ENCODE measurements around the gene INSM2. TPM values are rescaled to one million over a fixed set of nuclear protein-coding genes. Genes with fewer than 3 reads are reported as not detected.

INSM2 gene, protein sequence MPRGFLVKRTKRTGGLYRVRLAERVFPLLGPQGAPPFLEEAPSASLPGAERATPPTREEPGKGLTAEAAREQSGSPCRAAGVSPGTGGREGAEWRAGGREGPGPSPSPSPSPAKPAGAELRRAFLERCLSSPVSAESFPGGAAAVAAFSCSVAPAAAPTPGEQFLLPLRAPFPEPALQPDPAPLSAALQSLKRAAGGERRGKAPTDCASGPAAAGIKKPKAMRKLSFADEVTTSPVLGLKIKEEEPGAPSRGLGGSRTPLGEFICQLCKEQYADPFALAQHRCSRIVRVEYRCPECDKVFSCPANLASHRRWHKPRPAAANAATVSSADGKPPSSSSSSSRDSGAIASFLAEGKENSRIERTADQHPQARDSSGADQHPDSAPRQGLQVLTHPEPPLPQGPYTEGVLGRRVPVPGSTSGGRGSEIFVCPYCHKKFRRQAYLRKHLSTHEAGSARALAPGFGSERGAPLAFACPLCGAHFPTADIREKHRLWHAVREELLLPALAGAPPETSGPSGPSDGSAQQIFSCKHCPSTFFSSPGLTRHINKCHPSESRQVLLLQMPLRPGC
- 0.17 TPM in 1 of 2 replicates, not detected in the other for total RNA-seq (2014; rRNA removed; shearing (Covaris generic))

DNA sequence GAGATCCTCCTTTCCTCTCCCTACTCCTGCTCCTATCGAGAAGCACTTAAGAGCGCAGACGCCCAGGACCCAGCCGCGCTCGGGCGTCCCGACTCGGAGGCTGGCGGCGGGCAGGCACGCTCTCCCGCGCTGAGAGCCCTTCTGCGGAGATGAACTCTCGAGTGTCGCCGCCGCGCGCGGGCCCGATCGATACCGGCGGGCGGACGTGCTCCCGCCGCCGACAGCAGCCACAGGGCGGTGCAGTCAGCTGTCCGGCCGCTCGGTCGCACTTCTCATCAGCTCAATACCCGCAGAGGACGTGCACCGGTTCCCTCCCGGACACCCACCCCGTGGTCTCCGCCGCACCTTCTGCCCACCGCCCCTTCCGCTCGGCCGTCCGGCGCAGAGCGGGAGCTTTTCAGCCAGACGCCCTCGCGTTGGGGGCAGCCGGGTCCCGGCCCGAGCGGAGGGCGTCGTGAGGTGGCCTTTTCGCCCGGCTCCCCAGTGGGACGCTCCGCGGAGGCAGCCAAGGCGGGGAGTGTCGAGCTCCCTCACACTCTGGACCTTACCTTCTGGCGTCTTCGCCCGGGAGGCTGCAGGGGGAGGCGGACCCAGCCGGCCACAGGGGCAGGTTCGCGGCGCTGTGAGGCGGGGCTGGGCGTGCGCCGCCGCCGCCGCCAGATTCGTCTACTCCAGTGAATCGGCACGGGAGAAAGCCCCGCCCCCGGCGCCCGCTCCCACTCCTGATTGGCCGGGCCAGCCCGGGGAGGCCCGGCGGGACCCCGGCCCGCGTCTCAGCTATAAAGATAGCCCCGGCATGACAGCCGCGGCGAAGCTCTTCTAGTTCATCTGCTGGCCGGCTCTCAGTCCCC is at the start of gene INSM2:
Gene INSM2, plus strand, starts transcription at position 808 of the 851 bp plus-strand sequence. CDS start 89 bp downstream, outside the sequence.
- peak; percentile 90 for DNase-seq (ENCODE audit: low read depth)

DNA sequence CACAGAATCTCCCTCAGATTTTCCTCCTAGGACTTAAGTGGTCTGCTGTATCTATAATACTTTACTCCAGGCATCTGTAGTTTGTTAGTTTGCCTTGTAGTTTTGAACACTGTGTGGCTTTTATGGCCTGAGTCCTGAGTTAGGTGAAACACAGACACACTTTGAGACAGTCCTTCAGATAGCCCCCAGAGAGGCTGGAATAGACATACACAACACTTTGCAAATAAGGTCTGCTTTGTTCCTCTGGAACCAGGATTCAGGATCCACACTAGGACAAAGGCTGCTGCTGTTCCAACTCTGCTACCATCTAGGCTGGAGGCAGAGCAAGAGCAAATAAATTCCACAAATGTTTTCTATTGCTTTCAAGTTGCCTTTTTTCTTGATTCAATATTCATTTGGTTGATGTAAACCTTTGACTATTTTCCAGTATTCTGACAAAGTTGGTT is 41.4 kb upstream of the INSM2 start:
- DNase-seq (ENCODE audit: low read depth) = no peak

DNA sequence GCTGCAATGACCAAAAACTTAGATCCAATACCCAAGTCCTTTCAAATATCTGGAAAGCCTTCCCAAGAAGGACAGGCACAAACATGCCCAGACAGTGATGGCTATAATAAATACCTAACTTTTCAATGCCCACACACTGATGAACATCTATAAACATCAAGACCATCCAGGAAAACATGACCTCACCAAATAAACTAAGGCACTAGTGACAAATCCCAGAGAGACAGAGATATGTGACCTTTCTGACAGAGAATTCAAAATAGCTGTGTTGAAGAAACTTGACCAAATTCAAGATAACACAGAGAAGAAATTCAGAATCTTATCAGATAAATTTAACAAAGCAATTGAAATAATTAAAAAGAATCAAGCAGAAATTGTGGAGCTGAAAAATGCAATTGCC is 38.7 kb upstream of the INSM2 start:
- no peak for DNase-seq (ENCODE audit: low read depth)

DNA sequence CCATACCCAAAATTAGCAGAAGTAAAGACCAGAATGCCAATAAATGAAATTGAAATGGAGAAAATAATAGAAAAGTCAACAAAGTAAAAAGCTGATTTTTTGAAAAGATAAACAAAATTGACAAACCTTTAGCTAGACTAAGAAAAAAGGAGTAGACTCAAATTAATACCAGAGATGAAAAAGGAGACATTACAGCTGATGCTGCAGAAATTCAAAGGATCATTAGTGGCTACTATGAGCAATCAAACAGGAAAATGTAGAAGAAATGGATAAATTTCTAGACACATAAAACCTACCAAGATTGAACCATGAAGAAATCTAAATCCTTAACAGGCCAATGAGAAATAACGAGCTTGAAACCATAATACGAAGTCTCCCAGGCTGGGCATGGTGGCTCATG is 34.8 kb upstream of the INSM2 start:
- no peak for DNase-seq (ENCODE audit: low read depth)

DNA sequence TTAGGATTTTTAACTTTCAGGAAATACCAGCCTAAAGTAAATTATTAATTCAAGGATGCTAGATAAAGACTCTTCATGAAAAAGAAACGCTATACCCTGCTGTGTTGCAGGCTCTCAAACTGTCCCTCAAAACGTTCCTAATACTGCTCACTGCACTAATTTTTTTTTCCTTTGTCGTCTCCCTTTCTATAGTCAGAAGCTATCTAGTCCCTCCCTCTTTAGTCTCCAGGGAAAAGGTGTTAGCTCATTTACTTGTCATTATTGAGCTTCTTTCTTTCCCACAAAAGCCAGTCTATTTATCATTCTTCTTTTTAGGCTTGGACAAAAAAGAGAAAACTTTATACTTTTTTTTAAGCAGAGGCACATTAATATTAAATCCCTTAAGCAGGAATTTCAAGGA is 30.3 kb upstream of the INSM2 start:
- no peak for DNase-seq (ENCODE audit: low read depth)

DNA sequence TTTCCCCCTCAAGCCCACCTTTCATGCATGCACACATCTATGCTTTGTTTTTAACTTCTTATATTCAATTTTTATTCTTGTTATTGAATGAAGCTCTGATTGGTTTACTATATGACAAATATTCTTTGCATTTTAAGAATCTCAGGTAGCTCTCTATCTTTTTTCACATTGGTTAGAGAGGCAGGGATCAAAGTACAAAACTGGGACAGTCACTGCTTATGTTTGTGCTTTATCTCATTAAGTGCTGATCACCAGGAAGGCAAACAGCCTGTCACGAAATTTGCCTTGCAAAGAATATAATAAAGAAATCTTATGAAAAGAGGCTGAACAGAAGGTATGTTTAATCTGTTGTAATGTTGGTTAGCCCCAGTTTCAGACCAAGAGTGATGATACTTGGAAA is 29.7 kb upstream of the INSM2 start:
- no peak for DNase-seq (ENCODE audit: low read depth)

DNA sequence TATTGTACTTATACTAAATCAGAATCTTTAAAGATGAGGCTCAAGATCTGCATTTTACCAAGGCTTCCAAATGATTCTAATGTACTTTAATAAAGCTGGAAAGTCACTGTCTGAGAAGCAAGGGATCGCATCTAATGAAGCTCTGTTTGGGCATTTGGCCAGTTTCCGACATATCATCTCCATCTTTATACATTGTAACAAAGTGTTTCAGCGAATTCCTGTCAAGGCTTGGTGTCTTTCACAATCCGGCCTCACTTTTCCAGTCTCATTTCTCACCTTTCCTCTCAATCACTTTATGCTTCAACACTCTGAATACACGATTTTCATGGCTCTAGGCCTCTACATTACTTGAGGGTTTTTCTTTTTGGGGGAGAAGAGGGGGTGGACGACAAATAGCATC is 27.5 kb upstream of the INSM2 start:
- DNase-seq (ENCODE audit: low read depth) = no peak

DNA sequence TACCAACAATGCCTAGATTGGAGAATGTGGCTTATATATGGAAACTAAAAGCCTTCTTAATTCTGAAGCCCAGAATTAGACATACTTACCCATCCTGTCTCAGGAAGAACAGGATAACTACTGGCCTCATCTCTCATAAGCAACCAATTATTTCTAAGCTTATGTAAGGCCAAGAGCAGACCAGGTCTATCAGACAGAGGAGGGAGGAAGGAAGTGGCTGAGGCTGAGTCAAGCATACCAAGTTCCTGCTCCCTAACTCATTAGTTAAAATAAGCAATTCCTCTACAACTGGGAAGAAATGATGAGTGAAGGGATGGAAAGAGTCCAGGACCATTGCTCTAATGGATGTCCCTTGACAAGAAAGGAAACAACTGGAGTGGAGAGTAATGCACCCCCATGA is 27.0 kb upstream of the INSM2 start:
- peak; percentile 72 for DNase-seq (ENCODE audit: low read depth)

DNA sequence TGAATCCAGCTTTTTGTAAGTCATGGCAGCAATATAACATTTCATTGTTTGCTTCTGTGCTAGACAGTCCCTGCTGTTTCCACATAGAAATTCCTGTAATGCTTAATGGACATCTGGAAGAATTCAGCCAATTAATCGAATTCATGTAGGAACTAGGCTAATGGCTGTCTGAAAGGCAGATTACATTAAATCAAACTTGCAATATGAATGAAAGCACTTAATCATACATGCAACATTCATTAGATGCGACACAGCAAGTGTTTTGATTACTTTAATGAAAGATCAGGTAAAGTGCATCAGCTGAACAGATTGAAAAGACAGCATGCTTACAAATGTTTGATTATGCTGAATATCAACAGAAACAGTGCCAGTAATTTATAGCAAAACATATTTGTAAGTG is 24.1 kb upstream of the INSM2 start:
- DNase-seq (ENCODE audit: low read depth) = no peak

DNA sequence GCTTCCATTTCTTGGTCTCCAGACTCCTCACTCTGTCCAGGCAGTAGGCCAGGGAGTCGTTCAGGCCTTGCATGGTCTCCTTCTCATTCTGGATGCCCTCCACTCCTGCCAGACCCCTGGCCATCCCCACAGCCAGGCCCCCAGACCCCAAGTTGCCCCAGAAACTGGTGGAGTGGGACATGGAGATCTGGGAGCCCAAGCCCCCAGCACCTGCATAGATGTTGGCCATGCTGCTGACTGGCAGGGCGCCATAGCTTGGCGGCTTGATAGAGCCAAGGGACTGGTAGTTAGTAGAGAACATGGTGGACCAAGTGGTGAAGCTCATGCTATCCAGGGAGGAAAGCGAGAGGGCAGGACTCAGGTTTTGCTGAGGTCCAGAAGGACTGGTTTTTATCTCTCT is 21.2 kb upstream of the INSM2 start:
- DNase-seq (ENCODE audit: low read depth) = no peak

DNA sequence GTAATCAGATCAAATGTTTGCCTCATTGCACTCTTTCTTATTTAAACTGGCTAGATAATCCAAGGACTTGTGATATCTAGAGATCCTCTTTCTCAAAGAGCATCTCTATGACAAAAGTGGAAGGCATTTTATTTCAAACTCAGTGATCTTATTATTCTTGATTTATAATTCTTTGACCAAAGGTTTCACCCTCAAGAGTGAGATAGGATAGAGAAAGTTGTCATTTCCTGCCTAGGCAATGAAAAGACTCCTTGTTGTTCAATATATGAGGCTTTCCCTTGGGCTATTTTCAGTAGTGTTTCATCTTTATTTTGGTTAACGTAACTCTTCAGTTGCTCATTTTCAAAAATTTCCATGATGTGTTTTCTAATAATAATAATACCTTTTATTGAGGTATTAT is 18.0 kb upstream of the INSM2 start:
- no peak for DNase-seq (ENCODE audit: low read depth)

DNA sequence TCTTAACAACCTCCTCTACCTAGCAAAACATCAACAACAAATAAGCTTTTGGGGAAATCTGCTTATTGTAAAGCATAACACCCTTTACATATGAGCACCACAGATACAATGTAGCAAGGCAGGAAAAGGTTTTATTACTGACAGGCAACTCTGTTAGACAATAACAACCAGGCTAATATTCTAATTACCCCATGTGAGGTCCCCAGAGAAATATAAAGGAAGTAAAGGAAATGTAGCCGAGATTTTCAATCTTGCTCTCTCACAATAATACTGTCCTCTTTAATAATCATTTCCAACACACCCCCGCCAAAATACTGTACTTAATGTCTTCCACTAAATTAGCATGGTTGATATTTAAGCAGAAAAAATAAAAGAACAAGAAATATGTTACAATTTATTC is 14.0 kb upstream of the INSM2 start:
- DNase-seq (ENCODE audit: low read depth) = no peak

DNA sequence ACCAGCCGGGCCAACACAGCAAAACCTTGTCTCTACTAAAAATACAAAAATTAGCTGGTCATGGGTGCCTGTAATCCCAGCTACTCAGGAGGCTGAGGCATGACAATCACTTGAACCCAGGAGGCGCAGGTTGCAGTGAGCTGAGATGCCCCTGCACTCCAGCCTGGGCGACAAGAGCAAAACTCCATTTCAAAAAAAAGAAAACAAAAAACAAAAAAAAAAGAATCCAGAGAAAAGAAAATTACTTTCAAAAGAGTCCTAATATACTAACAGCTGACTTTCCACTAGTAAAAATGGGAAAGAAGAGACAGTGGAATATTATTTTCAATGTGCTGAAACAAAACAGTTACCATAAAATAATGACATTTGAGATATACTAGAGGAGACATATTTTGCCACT is 8.3 kb upstream of the INSM2 start:
- DNase-seq (ENCODE audit: low read depth) = no peak

DNA sequence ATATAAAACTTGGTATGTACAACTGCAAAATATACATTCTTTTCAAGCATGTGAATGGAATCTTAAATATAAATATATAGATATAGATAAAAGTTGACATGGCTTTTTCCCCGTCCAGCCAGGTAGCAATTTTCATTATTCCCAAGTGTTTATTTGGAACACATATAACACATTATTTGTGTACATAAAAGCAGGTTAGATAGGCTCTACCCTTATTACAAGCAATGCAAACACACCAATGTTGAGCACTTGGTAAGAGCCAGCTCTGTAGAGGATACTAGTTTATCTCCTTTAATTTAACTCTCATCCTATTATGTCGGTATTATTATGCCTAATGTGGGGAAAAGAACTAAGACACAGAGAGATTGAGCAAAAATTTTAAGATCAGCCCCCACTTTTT is 7.0 kb upstream of the INSM2 start:
- no peak for DNase-seq (ENCODE audit: low read depth)

DNA sequence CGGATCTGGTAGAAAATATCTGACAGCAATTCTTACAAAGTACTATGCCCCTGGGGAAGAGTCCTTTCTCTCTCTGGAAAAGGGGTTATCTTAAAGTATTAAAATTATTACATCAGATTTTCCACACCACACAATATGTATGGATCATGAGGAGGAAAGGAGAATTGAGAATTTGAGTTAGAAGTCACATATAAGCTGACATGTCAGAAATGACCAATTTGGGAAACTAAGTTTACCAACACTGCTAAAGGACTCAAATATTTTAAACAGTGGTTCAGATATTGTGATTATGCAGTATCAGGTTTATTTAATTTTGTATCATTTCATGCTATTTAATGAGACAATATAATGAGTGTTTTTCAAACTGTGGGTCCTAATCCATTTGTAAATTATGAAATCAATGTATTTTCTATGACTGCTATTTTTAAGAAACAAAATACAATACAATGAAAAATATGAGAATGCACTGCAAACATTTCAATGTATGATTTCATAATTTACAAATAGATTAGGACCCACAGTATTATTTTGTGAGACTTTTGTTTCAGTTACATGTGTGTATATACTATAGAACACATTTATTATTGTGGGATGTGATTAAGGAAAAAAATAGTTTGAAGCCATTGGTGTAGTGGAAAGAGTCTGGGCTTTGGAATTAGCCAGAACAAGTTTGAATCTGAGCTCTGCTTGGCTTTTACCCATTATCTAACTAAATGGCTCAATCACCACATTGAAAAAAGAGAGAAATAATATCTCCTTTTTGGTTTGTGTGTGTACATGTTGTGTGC is 1.8 kb upstream of the INSM2 start:
- no peak for DNase-seq (ENCODE audit: low read depth)

DNA sequence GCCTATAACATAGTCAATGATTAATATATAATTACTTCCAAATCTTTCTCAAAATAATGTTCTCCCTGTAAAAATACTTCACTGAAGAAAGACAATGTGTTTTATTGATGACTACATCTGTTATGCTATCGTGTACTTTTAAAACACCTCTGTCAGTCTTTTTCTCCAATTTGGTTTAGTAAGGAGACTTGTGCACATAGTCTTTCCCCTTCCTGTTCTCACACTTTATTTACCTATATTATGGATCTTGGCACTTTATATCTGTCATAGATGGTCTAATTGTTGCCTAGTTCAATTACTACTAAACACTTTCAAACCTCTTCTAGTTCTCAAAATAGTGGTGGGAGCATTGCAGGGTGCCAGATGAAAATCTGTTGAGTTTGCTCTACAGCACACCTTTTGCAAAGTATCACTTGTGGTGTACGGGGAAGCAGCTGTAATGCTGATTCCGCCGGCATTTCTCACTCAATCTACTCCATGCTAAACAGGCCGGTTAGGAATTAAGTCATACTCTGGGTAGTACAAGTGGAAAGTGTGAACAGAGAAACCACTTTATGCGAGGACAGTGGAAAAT is 1.1 kb upstream of the INSM2 start:
- no peak for DNase-seq (ENCODE audit: low read depth)

DNA sequence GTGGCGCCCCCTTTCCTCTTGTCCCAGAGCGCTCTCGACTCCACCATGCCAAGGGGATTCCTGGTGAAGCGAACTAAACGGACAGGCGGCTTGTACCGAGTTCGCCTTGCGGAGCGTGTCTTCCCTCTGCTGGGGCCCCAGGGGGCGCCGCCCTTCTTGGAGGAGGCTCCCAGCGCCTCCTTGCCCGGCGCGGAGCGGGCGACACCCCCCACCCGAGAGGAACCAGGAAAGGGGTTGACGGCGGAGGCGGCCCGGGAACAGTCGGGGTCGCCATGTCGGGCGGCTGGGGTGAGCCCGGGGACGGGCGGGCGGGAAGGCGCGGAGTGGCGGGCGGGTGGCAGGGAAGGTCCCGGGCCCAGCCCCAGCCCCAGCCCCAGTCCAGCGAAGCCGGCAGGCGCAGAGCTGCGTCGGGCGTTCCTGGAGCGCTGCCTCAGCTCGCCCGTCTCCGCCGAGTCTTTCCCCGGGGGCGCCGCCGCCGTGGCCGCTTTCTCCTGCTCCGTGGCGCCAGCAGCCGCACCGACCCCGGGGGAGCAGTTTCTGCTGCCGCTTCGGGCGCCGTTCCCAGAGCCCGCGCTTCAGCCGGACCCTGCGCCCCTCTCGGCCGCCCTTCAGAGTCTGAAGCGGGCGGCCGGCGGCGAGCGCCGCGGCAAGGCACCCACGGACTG is 376 bp downstream of the INSM2 start:
- DNase-seq (ENCODE audit: low read depth) = peak; percentile 68

DNA sequence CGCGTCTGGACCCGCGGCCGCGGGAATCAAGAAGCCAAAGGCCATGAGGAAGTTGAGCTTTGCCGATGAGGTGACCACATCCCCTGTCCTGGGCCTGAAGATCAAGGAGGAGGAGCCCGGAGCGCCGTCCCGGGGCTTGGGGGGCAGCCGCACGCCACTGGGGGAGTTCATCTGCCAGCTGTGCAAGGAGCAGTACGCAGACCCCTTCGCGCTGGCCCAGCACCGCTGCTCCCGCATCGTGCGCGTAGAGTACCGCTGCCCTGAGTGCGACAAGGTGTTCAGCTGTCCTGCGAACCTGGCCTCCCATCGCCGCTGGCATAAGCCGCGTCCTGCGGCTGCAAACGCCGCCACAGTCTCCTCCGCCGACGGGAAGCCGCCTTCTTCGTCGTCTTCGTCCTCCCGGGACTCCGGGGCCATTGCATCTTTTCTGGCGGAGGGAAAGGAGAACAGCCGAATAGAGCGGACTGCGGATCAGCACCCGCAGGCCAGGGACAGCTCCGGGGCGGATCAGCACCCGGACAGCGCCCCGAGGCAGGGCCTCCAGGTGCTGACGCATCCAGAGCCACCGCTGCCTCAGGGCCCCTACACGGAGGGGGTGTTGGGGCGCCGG is 1.0 kb downstream of the INSM2 start:
- DNase-seq (ENCODE audit: low read depth) = peak; percentile 85

DNA sequence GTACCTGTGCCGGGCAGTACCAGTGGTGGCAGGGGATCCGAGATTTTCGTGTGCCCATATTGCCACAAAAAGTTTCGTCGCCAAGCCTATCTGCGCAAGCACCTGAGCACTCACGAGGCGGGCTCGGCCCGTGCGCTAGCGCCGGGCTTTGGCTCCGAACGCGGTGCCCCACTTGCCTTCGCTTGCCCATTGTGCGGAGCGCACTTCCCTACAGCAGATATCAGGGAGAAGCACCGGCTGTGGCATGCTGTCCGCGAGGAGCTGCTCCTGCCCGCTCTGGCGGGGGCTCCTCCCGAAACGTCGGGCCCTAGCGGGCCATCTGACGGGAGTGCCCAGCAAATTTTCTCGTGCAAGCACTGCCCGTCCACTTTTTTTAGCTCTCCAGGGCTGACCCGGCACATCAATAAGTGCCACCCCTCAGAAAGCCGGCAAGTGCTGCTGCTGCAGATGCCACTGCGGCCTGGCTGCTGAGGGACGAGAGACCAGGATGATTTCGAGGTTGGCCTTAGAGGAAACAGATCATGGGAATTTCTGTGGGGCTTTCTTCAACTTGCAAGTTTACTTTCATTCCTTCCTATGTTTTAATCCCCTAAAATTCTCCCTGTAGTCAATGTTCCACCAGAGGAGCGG is 1.6 kb downstream of the INSM2 start:
- DNase-seq (ENCODE audit: low read depth) = no peak

DNA sequence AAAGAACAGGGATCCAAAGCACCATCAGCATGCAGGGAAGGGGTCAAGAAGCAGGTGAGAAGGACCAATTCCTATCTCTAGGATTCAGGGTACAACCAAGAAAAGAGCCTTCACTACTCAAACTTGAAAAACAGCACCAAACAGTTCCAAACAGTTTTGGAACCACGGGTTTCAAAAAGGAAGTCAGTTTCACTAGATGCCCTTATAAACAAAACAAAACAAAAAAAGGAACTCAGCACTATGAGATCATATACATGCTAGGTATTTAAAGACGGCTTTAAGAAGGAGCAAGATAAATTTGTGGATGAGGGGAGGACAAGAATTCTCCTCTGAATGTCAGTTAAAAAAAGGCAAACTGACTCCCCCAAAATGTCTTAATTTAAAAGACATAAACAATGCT is 6.0 kb downstream of the INSM2 start:
- no peak for DNase-seq (ENCODE audit: low read depth)
